PC-3 (cell line): ENCODE results near the gene HAP1. TPM values are rescaled to one million over a fixed set of nuclear protein-coding genes. Genes with fewer than 3 reads are reported as not detected.

Source experiments
- ATAC-seq: fragments of 200-7000 bp; cut with Tn5 transposase; 2 replicates; pipeline ENCODE4 v1.9.1; 2020; ENCODE audit warnings: mild to moderate bottlenecking, moderate library complexity
- Bru-seq: library from RNA; stranded (reverse); fragments of 400-500 nt; gene quantifications from one replicate; lab custom pipeline; 2021; lab: Mats Ljungman, UMichigan
- BruChase-seq, 2 experiments: library from RNA; stranded (reverse); fragments of 400-500 nt; gene quantifications; one replicate each; lab custom pipeline; 2021; lab: Mats Ljungman, UMichigan
- BruUV-seq: library from RNA; stranded (reverse); fragments of 400-500 nt; replicated peaks from 2 replicates; lab custom pipeline; 2021; lab: Mats Ljungman, UMichigan
- CTCF ChIA-PET: fragments of 300-600 bp; sonication (Branson Sonifier 250); formaldehyde crosslinking; loops from one replicate; lab custom pipeline; 2022; ENCODE audit warnings: antibody characterized with exemption; lab: Charles Lee
- POLR2A ChIA-PET: fragments of 300-600 bp; sonication (Branson Sonifier 250); formaldehyde crosslinking; loops from one replicate; lab custom pipeline; 2022; ENCODE audit warnings: antibody characterized with exemption; ENCODE audit not compliant: unreplicated experiment; lab: Charles Lee
- DNase-seq: peaks from one replicate; pipeline ENCODE4 v3.0.0-alpha.2; 2015
- H2AFZ ChIP-seq: fragments of 300-600 bp; sonication (generic); 2 replicates; pipeline ENCODE4 v1.6.0; 2016; ENCODE audit warnings: antibody characterized with exemption, low read length
- H3F3A ChIP-seq: fragments of 300-600 bp; sonication (generic); one replicate; pipeline ENCODE4 v1.6.0; 2017; ENCODE audit warnings: antibody characterized with exemption, low read length, control low read depth, mild to moderate bottlenecking; ENCODE audit not compliant: unreplicated experiment
- H3K27ac ChIP-seq: fragments of 300-600 bp; sonication (generic); 2 replicates; pipeline ENCODE4 v1.5.1; 2016; ENCODE audit warnings: mild to moderate bottlenecking, low read length
- H3K27me3 ChIP-seq: fragments of 300-600 bp; sonication (generic); 2 replicates; pipeline ENCODE4 v1.6.1; 2016; ENCODE audit warnings: low read length, mixed read lengths
- H3K36me3 ChIP-seq: fragments of 300-600 bp; sonication (generic); 2 replicates; pipeline ENCODE4 v1.6.1; 2016; ENCODE audit warnings: low read depth, mixed run types, low read length, mixed read lengths
- H3K4me1 ChIP-seq: fragments of 300-600 bp; sonication (generic); 2 replicates; pipeline ENCODE4 v1.5.1; 2016; ENCODE audit warnings: low read length; ENCODE audit not compliant: insufficient read depth
- H3K4me2 ChIP-seq: fragments of 300-600 bp; sonication (generic); 2 replicates; pipeline ENCODE4 v1.6.0; 2016; ENCODE audit warnings: low read length
- H3K4me3 ChIP-seq: fragments of 300-600 bp; sonication (generic); 2 replicates; pipeline ENCODE4 v1.5.1; 2016; ENCODE audit warnings: mild to moderate bottlenecking, low read length, mixed read lengths
- H3K79me2 ChIP-seq: fragments of 300-600 bp; sonication (generic); 2 replicates; pipeline ENCODE4 v1.6.1; 2017; ENCODE audit warnings: low read length, mixed read lengths
- H3K9ac ChIP-seq: fragments of 300-600 bp; sonication (generic); 2 replicates; pipeline ENCODE4 v1.6.0; 2016; ENCODE audit warnings: mild to moderate bottlenecking, low read length
- H3K9me2 ChIP-seq: fragments of 300-600 bp; sonication (generic); replicated peaks from 2 replicates; pipeline ENCODE4 v1.6.1; 2016; ENCODE audit warnings: mixed run types, low read length, mixed read lengths
- H3K9me3 ChIP-seq: fragments of 300-600 bp; sonication (generic); 2 replicates; pipeline ENCODE4 v1.6.1; 2016; ENCODE audit warnings: low read length, mixed read lengths
- H4K20me1 ChIP-seq: fragments of 300-600 bp; sonication (generic); 2 replicates; pipeline ENCODE4 v1.6.1; 2016; ENCODE audit warnings: low read length, mixed read lengths
- EZH2 ChIP-seq: fragments of 300-600 bp; sonication (generic); IDR thresholded peaks from one replicate; pipeline ENCODE4 v1.6.1; 2017; ENCODE audit warnings: antibody characterized with exemption, mild to moderate bottlenecking, low read length; ENCODE audit not compliant: unreplicated experiment
- EZH2phosphoT487 ChIP-seq: fragments of 300-600 bp; sonication (generic); IDR thresholded peaks from 2 replicates; pipeline ENCODE4 v1.6.1; 2018; ENCODE audit warnings: mild to moderate bottlenecking, antibody characterized with exemption, low read length, borderline replicate concordance
- intact Hi-C: fragments of 100-400 bp; cut with micrococcal nuclease; formaldehyde crosslinking; loops from 2 replicates; pipeline ENCODE4 v1.9.0; 2023
- long read RNA-seq: library from polyadenylated mRNA; unstranded; transcript quantifications from one replicate; pipeline ENCODE4 v2.0.0, GENCODE V29; 2021; ENCODE audit not compliant: unreplicated experiment
- total RNA-seq: library from RNA; depleted of rRNA; stranded (reverse); fragments of >200 nt; gene quantifications from 2 replicates; pipeline ENCODE4 v1.2.3, GENCODE V29; 2014; rRNA removed
- TF ChIP-seq, protein P1 (sequence below): fragments of 300-600 bp; sonication (generic); conservative IDR thresholded peaks from 2 replicates; pipeline ENCODE4 v1.5.1; 2017; ENCODE audit warnings: antibody characterized with exemption, low read depth, mild to moderate bottlenecking, low read length

Gene HAP1, protein sequence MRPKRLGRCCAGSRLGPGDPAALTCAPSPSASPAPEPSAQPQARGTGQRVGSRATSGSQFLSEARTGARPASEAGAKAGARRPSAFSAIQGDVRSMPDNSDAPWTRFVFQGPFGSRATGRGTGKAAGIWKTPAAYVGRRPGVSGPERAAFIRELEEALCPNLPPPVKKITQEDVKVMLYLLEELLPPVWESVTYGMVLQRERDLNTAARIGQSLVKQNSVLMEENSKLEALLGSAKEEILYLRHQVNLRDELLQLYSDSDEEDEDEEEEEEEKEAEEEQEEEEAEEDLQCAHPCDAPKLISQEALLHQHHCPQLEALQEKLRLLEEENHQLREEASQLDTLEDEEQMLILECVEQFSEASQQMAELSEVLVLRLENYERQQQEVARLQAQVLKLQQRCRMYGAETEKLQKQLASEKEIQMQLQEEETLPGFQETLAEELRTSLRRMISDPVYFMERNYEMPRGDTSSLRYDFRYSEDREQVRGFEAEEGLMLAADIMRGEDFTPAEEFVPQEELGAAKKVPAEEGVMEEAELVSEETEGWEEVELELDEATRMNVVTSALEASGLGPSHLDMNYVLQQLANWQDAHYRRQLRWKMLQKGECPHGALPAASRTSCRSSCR
- total RNA-seq (1.2 and 1.4 TPM in 2 replicates), Bru-seq, nascent RNA (percentile 35 among the genes with signal in this experiment), BruChase-seq, experiment 1, labeled RNA remaining after a 6-hour chase (percentile 47 among the genes with signal in this experiment), BruChase-seq, experiment 2, labeled RNA remaining after a 2-hour chase (percentile 46 among the genes with signal in this experiment)
- long read RNA-seq, partial matches to known transcripts, result 1 of 6 reads
- long read RNA-seq, other reads (novel, unspliced or antisense), result 5 of 6 reads

DNA sequence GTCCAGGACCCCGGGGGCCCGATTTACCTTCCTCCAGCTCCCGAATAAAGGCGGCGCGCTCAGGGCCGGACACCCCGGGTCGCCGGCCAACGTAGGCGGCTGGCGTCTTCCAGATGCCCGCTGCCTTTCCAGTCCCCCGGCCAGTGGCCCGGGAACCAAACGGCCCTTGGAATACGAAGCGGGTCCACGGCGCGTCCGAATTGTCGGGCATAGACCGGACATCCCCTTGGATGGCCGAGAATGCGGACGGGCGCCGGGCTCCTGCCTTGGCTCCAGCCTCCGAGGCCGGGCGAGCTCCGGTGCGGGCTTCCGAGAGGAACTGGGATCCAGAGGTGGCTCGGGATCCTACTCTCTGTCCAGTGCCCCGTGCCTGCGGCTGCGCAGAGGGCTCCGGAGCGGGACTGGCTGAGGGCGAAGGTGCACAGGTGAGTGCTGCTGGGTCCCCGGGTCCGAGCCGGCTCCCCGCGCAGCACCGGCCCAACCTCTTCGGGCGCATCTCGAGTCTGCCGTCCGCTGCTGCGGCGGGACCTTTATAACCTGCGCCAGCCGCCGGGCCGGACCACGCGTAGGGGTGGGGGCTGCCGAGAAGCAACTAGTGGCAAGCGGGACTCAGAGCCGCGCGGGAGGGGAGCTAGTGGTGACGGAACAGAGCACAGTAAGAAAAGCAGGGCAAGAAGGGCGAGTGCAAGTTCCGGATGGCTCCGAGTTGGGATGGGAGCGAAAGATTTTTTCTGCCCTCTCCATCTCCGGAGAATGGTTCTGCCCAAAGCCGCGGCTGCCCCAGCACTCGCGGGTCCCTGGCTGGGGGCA lies at the start of gene HAP1:
Gene HAP1, minus strand, starts transcription at position 505 of the 810 bp plus-strand sequence. Its CDS starts 9 bp downstream, at position 496.
- Histone ChIP-seq H3K9ac (peak within 1 kb of the TSS; percentile 17; the same call in 1 of the 2 replicates), H3K9me2 (no peaks in the 10 kb centered on the region), H3K79me2 (no peaks in the 10 kb centered on the region), H3K4me1 (peaks cover 20% of the 10 kb centered on the region), H3K4me3 (peak within 1 kb of the TSS; percentile 81), H3K36me3 (no peaks in the 10 kb centered on the region), H3K9me3 (no peaks in the 10 kb centered on the region), H4K20me1 (no peaks in the 10 kb centered on the region), H3K4me2 (peak within 1 kb of the TSS; percentile 80), H3K27ac (no peak within 1 kb of the TSS), H2AFZ (peak within 1 kb of the TSS; percentile 85), H3F3A (no peaks in the 10 kb centered on the region), H3K27me3 (no peaks in the 10 kb centered on the region)
- peak; percentile 66 for ATAC-seq
- BruUV-seq, result TSS peak; percentile 56
- CTCF ChIA-PET, result interaction anchor here (0.5 kb wide), 1 partner anchor 68 kb away, joined by 3 read pairs; no protein-coding TSS in a partner anchor
- intact Hi-C loops, result no loop called here
- DNase-seq, result peak; percentile 50
- no peak for TF ChIP-seq EZH2phosphoT487
- no peak for TF ChIP-seq EZH2
- TF ChIP-seq, protein P1, sequence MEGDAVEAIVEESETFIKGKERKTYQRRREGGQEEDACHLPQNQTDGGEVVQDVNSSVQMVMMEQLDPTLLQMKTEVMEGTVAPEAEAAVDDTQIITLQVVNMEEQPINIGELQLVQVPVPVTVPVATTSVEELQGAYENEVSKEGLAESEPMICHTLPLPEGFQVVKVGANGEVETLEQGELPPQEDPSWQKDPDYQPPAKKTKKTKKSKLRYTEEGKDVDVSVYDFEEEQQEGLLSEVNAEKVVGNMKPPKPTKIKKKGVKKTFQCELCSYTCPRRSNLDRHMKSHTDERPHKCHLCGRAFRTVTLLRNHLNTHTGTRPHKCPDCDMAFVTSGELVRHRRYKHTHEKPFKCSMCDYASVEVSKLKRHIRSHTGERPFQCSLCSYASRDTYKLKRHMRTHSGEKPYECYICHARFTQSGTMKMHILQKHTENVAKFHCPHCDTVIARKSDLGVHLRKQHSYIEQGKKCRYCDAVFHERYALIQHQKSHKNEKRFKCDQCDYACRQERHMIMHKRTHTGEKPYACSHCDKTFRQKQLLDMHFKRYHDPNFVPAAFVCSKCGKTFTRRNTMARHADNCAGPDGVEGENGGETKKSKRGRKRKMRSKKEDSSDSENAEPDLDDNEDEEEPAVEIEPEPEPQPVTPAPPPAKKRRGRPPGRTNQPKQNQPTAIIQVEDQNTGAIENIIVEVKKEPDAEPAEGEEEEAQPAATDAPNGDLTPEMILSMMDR, result no peak
- POLR2A ChIA-PET, result interaction anchor here (0.6 kb wide), 1 partner anchor 15 kb away, joined by 4 read pairs; no protein-coding TSS in a partner anchor

DNA sequence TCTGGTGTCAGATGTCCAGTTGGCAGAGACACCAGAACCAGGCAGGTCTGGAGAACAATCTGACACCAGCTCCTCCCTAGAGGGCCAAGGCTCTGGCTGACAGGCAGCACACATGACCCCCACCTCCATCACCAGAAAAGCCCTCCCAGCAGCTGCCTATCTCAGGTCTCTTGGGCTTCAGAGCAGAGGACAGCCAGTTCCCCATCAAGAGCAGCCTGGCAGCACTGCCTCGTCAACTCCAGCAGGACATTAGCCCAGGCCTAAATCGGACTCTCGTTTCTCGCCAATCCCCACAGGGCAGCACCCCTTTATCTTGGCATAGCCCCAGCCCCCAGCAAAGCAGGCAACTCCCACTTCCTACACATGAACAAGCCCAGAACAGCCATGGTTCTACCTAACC lies 47.7 kb upstream of the HAP1 start:
- Histone ChIP-seq H3K4me2 (no peak overlapping the region), H3K4me3 (no peak overlapping the region)
- POLR2A ChIA-PET, result no interaction called here

More for the DNA sequence above, 47.7 kb upstream of the HAP1 start:
- ATAC-seq (no peak), DNase-seq (no peak)
- intact Hi-C loops, result no loop called here
- Histone ChIP-seq H3K27ac (no peak overlapping the region), H3F3A (no peaks in the 10 kb centered on the region), H2AFZ (no peak overlapping the region), H4K20me1 (peaks cover 44% of the 10 kb centered on the region), H3K79me2 (peaks cover 64% of the 10 kb centered on the region), H3K27me3 (no peaks in the 10 kb centered on the region), H3K36me3 (no peaks in the 10 kb centered on the region; the same call in 1 of the 2 replicates), H3K9me3 (no peaks in the 10 kb centered on the region), H3K4me1 (peaks cover 30% of the 10 kb centered on the region), H3K9ac (no peak overlapping the region), H3K9me2 (no peaks in the 10 kb centered on the region)
- TF ChIP-seq EZH2phosphoT487 (no peak), EZH2 (no peak)
- TF ChIP-seq, protein P1, result no peak
- CTCF ChIA-PET, result no interaction called here
- BruUV-seq, result no TSS peak
